ENCODE data around the gene TPGS2. TPM values are rescaled to one million over a fixed set of nuclear protein-coding genes. Genes with fewer than 3 reads are reported as not detected.
A peak's percentile ranks its signal among the peaks of the same experiment; 100 is the strongest.
"Not testable (repeated sequence)": the region's sequence is repeated elsewhere in the genome, so short reads cannot be mapped to it uniquely, and the experiment has no call there.

TPGS2 gene
- total RNA-seq, 2 donors from 2014 or later: 40.3 to 49.1 TPM

GRCh38 chr18:36828157-36828629 is 609 bp downstream of the TPGS2 start:
- DNase-seq (peak in 1 of 2 donors; percentile 40), ATAC-seq (peak; percentile 29)
- intact Hi-C loops (cut with DNase I, micrococcal nuclease): no loop called here

GRCh38 chr18:36826556-36826955 is 2.2 kb downstream of the TPGS2 start:
- DNase-seq (no peak), ATAC-seq (no peak)
- intact Hi-C loops (cut with DNase I, micrococcal nuclease): no loop called here

GRCh38 chr18:36825526-36825925 is 3.3 kb downstream of the TPGS2 start:
- ATAC-seq (no peak), DNase-seq (no peak)
- intact Hi-C loops (cut with DNase I, micrococcal nuclease): no loop called here

GRCh38 chr18:36821681-36822080 is 7.1 kb downstream of the TPGS2 start:
- ATAC-seq: no peak
- intact Hi-C loops (cut with DNase I, micrococcal nuclease): no loop called here
- no peak for DNase-seq

GRCh38 chr18:36819621-36820020 is 9.2 kb downstream of the TPGS2 start:
- ATAC-seq: no peak
- DNase-seq: no peak
- intact Hi-C loops (cut with DNase I, micrococcal nuclease): no loop called here

- DNase-seq (no peak), ATAC-seq (no peak)
- intact Hi-C loops (cut with DNase I, micrococcal nuclease): no loop called here
Observed at GRCh38 chr18:36818652-36819051, 10.2 kb downstream of the TPGS2 start.

- intact Hi-C loops (cut with DNase I, micrococcal nuclease): no loop called here
- ATAC-seq (no peak), DNase-seq (no peak)
Observed at GRCh38 chr18:36817039-36817438, 11.8 kb downstream of the TPGS2 start.

GRCh38 chr18:36816096-36816495 is 12.7 kb downstream of the TPGS2 start:
- intact Hi-C loops (cut with DNase I, micrococcal nuclease); ATAC-seq; DNase-seq: not testable (repeated sequence)

GRCh38 chr18:36814994-36815393 is 13.8 kb downstream of the TPGS2 start:
- DNase-seq: no peak
- intact Hi-C loops (cut with DNase I, micrococcal nuclease): no loop called here

GRCh38 chr18:36813824-36814223 is 15.0 kb downstream of the TPGS2 start:
- no peak for DNase-seq
- no peak for ATAC-seq
- intact Hi-C loops (cut with DNase I, micrococcal nuclease): no loop called here

More at GRCh38 chr18:36814994-36815393, 13.8 kb downstream of the TPGS2 start:
- no peak for ATAC-seq

- DNase-seq: no peak
- no peak for ATAC-seq
- intact Hi-C loops (cut with DNase I, micrococcal nuclease): no loop called here
Observed at GRCh38 chr18:36813101-36813775, 15.6 kb downstream of the TPGS2 start.

- intact Hi-C loops (cut with DNase I, micrococcal nuclease): no loop called here
- DNase-seq: no peak
- ATAC-seq: no peak
Observed at GRCh38 chr18:36812678-36813077, 16.1 kb downstream of the TPGS2 start.

- intact Hi-C loops (cut with DNase I, micrococcal nuclease): no loop called here
- DNase-seq (no peak), ATAC-seq (no peak)
Observed at GRCh38 chr18:36811955-36812354, 16.8 kb downstream of the TPGS2 start.

GRCh38 chr18:36811430-36811829 is 17.4 kb downstream of the TPGS2 start:
- ATAC-seq: no peak
- no peak for DNase-seq
- intact Hi-C loops (cut with DNase I, micrococcal nuclease): no loop called here

- ATAC-seq (peak; percentile 88), DNase-seq (peak in 1 of 2 donors; percentile 21)
- intact Hi-C loops (cut with DNase I, micrococcal nuclease): no loop called here
Observed at GRCh38 chr18:36809590-36810381, 19.0 kb downstream of the TPGS2 start.

- ATAC-seq (no peak), DNase-seq (no peak)
- intact Hi-C loops (cut with DNase I, micrococcal nuclease): no loop called here
Observed at GRCh38 chr18:36808681-36809080, 20.1 kb downstream of the TPGS2 start.

- ATAC-seq (no peak), DNase-seq (no peak)
- intact Hi-C loops (cut with DNase I, micrococcal nuclease): no loop called here
Observed at GRCh38 chr18:36805105-36805504, 23.7 kb downstream of the TPGS2 start.

GRCh38 chr18:36798738-36799473 is 29.9 kb downstream of the TPGS2 start:
- ATAC-seq (no peak), DNase-seq (no peak)
- intact Hi-C loops (cut with DNase I, micrococcal nuclease): no loop called here

- ATAC-seq (no peak), DNase-seq (no peak)
- intact Hi-C loops (cut with DNase I, micrococcal nuclease): no loop called here
Observed at GRCh38 chr18:36792634-36793283, 36.0 kb downstream of the TPGS2 start.
